Hepatocyte (in vitro differentiated cells): ENCODE data around the gene ACYP2. TPM values are rescaled to one million over a fixed set of nuclear protein-coding genes. Genes with fewer than 3 reads are reported as not detected.
"Not testable (repeated sequence)": the region's sequence is repeated elsewhere in the genome, so short reads cannot be mapped to it uniquely, and the experiment has no call there.

Experiments used
- DNase-seq: peaks from one replicate; pipeline ENCODE4 v3.0.0-alpha.2; 2016; ENCODE audit warnings: low spot score
- H2AFZ ChIP-seq: fragments of 200-600 bp; sonication (generic); 2 replicates; pipeline ENCODE4 v1.6.0; 2016; ENCODE audit warnings: antibody characterized with exemption, mild to moderate bottlenecking
- H3K27ac ChIP-seq: fragments of 200-600 bp; sonication (generic); 2 replicates; pipeline ENCODE4 v1.5.1; 2016; ENCODE audit warnings: mild to moderate bottlenecking
- H3K27me3 ChIP-seq: fragments of 200-600 bp; sonication (generic); 2 replicates; pipeline ENCODE4 v1.6.1; 2016
- H3K36me3 ChIP-seq: fragments of 200-600 bp; sonication (generic); replicated peaks from 2 replicates; pipeline ENCODE4 v1.5.1; 2016; ENCODE audit warnings: low read depth; ENCODE audit not compliant: insufficient read depth
- H3K4me1 ChIP-seq: fragments of 200-600 bp; sonication (generic); 2 replicates; pipeline ENCODE4 v1.5.1; 2016; ENCODE audit warnings: mild to moderate bottlenecking, moderate library complexity; ENCODE audit not compliant: insufficient read depth
- H3K4me2 ChIP-seq: fragments of 200-600 bp; sonication (generic); 2 replicates; pipeline ENCODE4 v1.6.0; 2016
- H3K4me3 ChIP-seq: fragments of 200-600 bp; sonication (generic); 2 replicates; pipeline ENCODE4 v1.5.1; 2016; ENCODE audit warnings: mild to moderate bottlenecking
- H3K79me2 ChIP-seq: fragments of 200-600 bp; sonication (generic); 2 replicates; pipeline ENCODE4 v1.6.0; 2017; ENCODE audit warnings: mild to moderate bottlenecking
- H3K9me2 ChIP-seq: fragments of 200-600 bp; sonication (generic); replicated peaks from 2 replicates; pipeline ENCODE4 v1.6.0; 2017; ENCODE audit warnings: mild to moderate bottlenecking; ENCODE audit not compliant: insufficient read depth
- H3K9me3 ChIP-seq: fragments of 200-600 bp; sonication (generic); 2 replicates; pipeline ENCODE4 v1.5.1; 2016; ENCODE audit warnings: low read depth, mild to moderate bottlenecking
- H4K20me1 ChIP-seq: fragments of 200-600 bp; sonication (generic); 2 replicates; pipeline ENCODE4 v1.6.0; 2016; ENCODE audit warnings: mild to moderate bottlenecking; ENCODE audit not compliant: insufficient read depth, poor library complexity, severe bottlenecking
- EZH2 ChIP-seq: fragments of 200-600 bp; sonication (generic); IDR thresholded peaks from 2 replicates; pipeline ENCODE4 v1.6.1; 2016; ENCODE audit warnings: antibody characterized with exemption, mild to moderate bottlenecking, borderline replicate concordance
- EZH2phosphoT487 ChIP-seq: fragments of 200-600 bp; sonication (generic); IDR thresholded peaks from one replicate; pipeline ENCODE4 v1.6.1; 2018; ENCODE audit warnings: antibody characterized with exemption, mild to moderate bottlenecking, low read depth, moderate library complexity; ENCODE audit not compliant: unreplicated experiment, severe bottlenecking
- WGBS: methylation state at CpG from one replicate; pipeline ENCODE4 v1.1.6; 2016; ENCODE audit warnings: low lambda C conversion rate; ENCODE audit errors: missing lambda C conversion rate; 5-methylcytosine and 5-hydroxymethylcytosine counted together
- polyA plus RNA-seq: library from polyadenylated mRNA; unstranded; fragments of >200 nt; fragmentation: Nextera tagmentation; extraction: Ambion mirVana; gene quantifications from 2 replicates; pipeline ENCODE4 v1.2.1, GENCODE V29; 2016
- total RNA-seq: library from RNA; depleted of rRNA; stranded (reverse); fragments of >200 nt; gene quantifications from 2 replicates; pipeline ENCODE4 v1.2.3, GENCODE V29; 2014
- TF ChIP-seq, protein P1 (sequence below): fragments of 200-600 bp; sonication (generic); IDR thresholded peaks from 2 replicates; pipeline ENCODE4 v1.5.1; 2016; ENCODE audit warnings: antibody characterized with exemption, mild to moderate bottlenecking; ENCODE audit not compliant: poor library complexity

ACYP2 gene
- 19.7 and 22.5 TPM in 2 replicates for total RNA-seq
- polyA plus RNA-seq = 18.0 and 30.9 TPM in 2 replicates

- Histone ChIP-seq H3K27ac (peak within 1 kb of the TSS; percentile 100), H3K4me1 (peaks cover 6% of the 10 kb centered on the region), H4K20me1 (no peaks in the 10 kb centered on the region), H3K4me2 (peak within 1 kb of the TSS; percentile 69), H3K36me3 (no peaks in the 10 kb centered on the region), H3K27me3 (no peaks in the 10 kb centered on the region), H3K4me3 (peak within 1 kb of the TSS; percentile 50), H3K79me2 (peaks cover 2% of the 10 kb centered on the region), H3K9me2 (no peaks in the 10 kb centered on the region), H2AFZ (peak within 1 kb of the TSS; percentile 85), H3K9me3 (no peaks in the 10 kb centered on the region)
- DNase-seq = peak; percentile 98
- TF ChIP-seq EZH2phosphoT487 (no peak), EZH2 (no peak)
- TF ChIP-seq, protein P1, sequence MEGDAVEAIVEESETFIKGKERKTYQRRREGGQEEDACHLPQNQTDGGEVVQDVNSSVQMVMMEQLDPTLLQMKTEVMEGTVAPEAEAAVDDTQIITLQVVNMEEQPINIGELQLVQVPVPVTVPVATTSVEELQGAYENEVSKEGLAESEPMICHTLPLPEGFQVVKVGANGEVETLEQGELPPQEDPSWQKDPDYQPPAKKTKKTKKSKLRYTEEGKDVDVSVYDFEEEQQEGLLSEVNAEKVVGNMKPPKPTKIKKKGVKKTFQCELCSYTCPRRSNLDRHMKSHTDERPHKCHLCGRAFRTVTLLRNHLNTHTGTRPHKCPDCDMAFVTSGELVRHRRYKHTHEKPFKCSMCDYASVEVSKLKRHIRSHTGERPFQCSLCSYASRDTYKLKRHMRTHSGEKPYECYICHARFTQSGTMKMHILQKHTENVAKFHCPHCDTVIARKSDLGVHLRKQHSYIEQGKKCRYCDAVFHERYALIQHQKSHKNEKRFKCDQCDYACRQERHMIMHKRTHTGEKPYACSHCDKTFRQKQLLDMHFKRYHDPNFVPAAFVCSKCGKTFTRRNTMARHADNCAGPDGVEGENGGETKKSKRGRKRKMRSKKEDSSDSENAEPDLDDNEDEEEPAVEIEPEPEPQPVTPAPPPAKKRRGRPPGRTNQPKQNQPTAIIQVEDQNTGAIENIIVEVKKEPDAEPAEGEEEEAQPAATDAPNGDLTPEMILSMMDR = peak; percentile 38
- WGBS = 1% methylated on average over 46 of the region's 57 CpGs
These were observed at the start of gene ACYP2 for GRCh38 chr2:54115284-54116137. TSS of gene ACYP2 (plus strand) at chr2:54115615.

DNA sequence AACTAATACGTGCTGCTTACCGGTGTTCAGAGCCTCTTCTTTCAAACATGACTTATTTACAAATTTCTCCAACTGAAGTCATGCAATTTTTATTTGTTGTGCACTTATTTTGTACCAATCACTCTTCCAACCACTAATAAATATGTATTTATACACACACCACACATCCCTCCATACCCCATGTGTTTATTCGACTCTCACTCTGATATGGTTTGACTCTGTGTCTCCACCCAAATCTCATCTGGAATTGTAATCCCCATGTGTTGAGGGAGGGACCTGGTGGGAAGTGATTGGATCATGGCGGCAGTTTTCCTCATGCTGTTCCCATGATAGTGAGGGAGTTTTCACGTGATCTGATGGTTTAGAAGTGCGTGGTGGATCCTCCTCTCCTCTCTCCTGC is 49.5 kb upstream of the ACYP2 start:
- no peak for TF ChIP-seq EZH2
- TF ChIP-seq, protein P1 = no peak
- no peak for TF ChIP-seq EZH2phosphoT487
- Histone ChIP-seq H3K4me2 (no peak overlapping the region), H3K4me3 (no peak overlapping the region), H3K9me2 (no peaks in the 10 kb centered on the region), H2AFZ (no peak overlapping the region), H3K79me2 (no peaks in the 10 kb centered on the region), H3K4me1 (no peaks in the 10 kb centered on the region), H3K27me3 (no peaks in the 10 kb centered on the region), H4K20me1 (no peaks in the 10 kb centered on the region), H3K9me3 (no peaks in the 10 kb centered on the region), H3K36me3 (no peaks in the 10 kb centered on the region), H3K27ac (no peak overlapping the region)
- DNase-seq = no peak
- 94% methylated on average over 6 of the region's 6 CpGs for WGBS

GRCh38 chr2:54067851-54068375 is 47.5 kb upstream of the ACYP2 start:
- no peaks in the 10 kb centered on the region for H3K4me1 ChIP-seq
- H3K9me3 ChIP-seq = no peaks in the 10 kb centered on the region
- no peaks in the 10 kb centered on the region for H3K36me3 ChIP-seq
- DNase-seq = no peak
- TF ChIP-seq, protein P1 = no peak
- TF ChIP-seq EZH2phosphoT487 (no peak), EZH2 (no peak)
- H3K4me3 ChIP-seq = no peak overlapping the region
- 83% methylated on average over 5 of the region's 5 CpGs for WGBS
- no peaks in the 10 kb centered on the region for H3K9me2 ChIP-seq
- no peak overlapping the region for H3K27ac ChIP-seq
- no peak overlapping the region for H3K4me2 ChIP-seq
- H4K20me1 ChIP-seq = no peaks in the 10 kb centered on the region
- no peaks in the 10 kb centered on the region for H3K79me2 ChIP-seq
- H3K27me3 ChIP-seq = no peaks in the 10 kb centered on the region
- H2AFZ ChIP-seq = no peak overlapping the region

DNA sequence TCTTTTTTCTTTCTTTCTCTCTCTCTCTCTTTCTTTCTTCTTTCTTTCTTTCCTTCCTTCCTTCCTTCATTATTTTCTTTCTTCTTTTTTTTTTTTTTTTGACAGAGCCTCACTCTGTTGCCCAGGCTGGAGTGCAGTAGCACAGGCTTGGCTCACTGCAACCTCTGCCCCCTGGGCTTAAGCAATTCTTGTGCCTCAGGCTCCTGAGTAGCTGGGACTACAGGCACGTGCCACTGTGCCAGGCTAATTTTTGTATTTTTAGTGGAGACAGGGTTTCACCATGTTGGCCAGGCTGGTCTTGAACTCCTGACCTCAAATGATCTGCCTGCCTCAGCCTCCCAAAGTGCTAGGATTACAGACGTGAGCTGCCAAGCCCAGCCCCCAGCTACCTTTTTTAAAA is 42.9 kb upstream of the ACYP2 start:
- H3K27ac ChIP-seq, H3K9me2 ChIP-seq, DNase-seq, H3K79me2 ChIP-seq, H3K9me3 ChIP-seq, H3K27me3 ChIP-seq, H2AFZ ChIP-seq, H3K36me3 ChIP-seq, H3K4me3 ChIP-seq, H4K20me1 ChIP-seq, H3K4me2 ChIP-seq, H3K4me1 ChIP-seq: not testable (repeated sequence)
- WGBS = 68% methylated on average over 2 of the region's 2 CpGs
